Measurements from ENCODE around the gene TMEM18.

- TF ChIP-seq CTCF (IDR thresholded peaks at IDR 0.05) (no peak), POLR2A (IDR thresholded peaks at IDR 0.05) (no peak), EP300 (IDR thresholded peaks at IDR 0.05) (no peak)
Measured at GRCh38 chr2:694906-695510, 17.8 kb upstream of the TMEM18 start.
